SU-DHL-6 (cell line): ENCODE results near the gene CISTR.
A peak's percentile ranks its signal among the peaks of the same experiment; 100 is the strongest.

Experiments used
- H2AFZ ChIP-seq: fragments of 200-600 bp; sonication (generic); 2 replicates; pipeline ENCODE4 v1.6.1; 2014; ENCODE audit warnings: low read depth, mild to moderate bottlenecking, moderate library complexity, mixed read lengths, antibody characterized with exemption, low read length; ENCODE audit not compliant: severe bottlenecking
- H3F3A ChIP-seq: fragments of 200-600 bp; shearing (Covaris generic); 2 replicates; pipeline ENCODE4 v1.6.0; 2016; ENCODE audit warnings: antibody characterized with exemption, mild to moderate bottlenecking; ENCODE audit not compliant: insufficient read depth
- H3K27ac ChIP-seq: fragments of 200-600 bp; sonication (generic); 2 replicates; pipeline ENCODE4 v1.5.1; 2016; ENCODE audit warnings: low read depth, mild to moderate bottlenecking, low read length, moderate library complexity, mixed read lengths
- H3K27me3 ChIP-seq: fragments of 200-600 bp; sonication (generic), shearing (Covaris generic); 2 replicates; pipeline ENCODE4 v1.6.0; 2014; ENCODE audit warnings: mild to moderate bottlenecking, low read length
- H3K36me3 ChIP-seq: fragments of 200-600 bp; sonication (generic); 2 replicates; pipeline ENCODE4 v1.6.1; 2014; ENCODE audit warnings: mild to moderate bottlenecking, low read length, mixed read lengths
- H3K4me2 ChIP-seq: fragments of 300-600, 200-600 bp; shearing (Covaris generic), sonication (generic); 2 replicates; pipeline ENCODE4 v1.6.0; 2014; ENCODE audit warnings: low read length, low read depth, mild to moderate bottlenecking; ENCODE audit not compliant: poor library complexity, severe bottlenecking
- H3K4me3 ChIP-seq: fragments of 200-600 bp; sonication (generic); 2 replicates; pipeline ENCODE4 v1.5.1; 2014; ENCODE audit warnings: antibody characterized with exemption, low read length, mild to moderate bottlenecking, mixed read lengths; ENCODE audit not compliant: insufficient read depth, poor library complexity, severe bottlenecking
- H3K79me2 ChIP-seq: fragments of 200-600 bp; sonication (generic); 2 replicates; pipeline ENCODE4 v1.6.1; 2014; ENCODE audit warnings: mild to moderate bottlenecking, low read length, moderate library complexity; ENCODE audit not compliant: insufficient read depth
- H3K9ac ChIP-seq: fragments of 200-600 bp; sonication (generic); 2 replicates; pipeline ENCODE4 v1.7.0; 2014; ENCODE audit warnings: mild to moderate bottlenecking, low read length
- H3K9me2 ChIP-seq: fragments of 200-600 bp; sonication (generic); replicated peaks from 2 replicates; pipeline ENCODE4 v1.6.1; 2014; ENCODE audit warnings: low read length; ENCODE audit not compliant: insufficient read depth
- H3K9me3 ChIP-seq: fragments of 200-600 bp; sonication (generic); 2 replicates; pipeline ENCODE4 v1.6.1; 2014; ENCODE audit warnings: low read length, mixed read lengths; ENCODE audit not compliant: insufficient read depth
- H4K20me1 ChIP-seq: fragments of 200-600 bp; sonication (generic); 2 replicates; pipeline ENCODE4 v1.6.1; 2014; ENCODE audit warnings: low read depth, mild to moderate bottlenecking, antibody characterized with exemption, low read length, moderate library complexity, mixed read lengths
- CTCF ChIP-seq: fragments of 200-600 bp; sonication (generic); IDR thresholded peaks from one replicate; pipeline ENCODE4 v1.5.1; 2017; ENCODE audit warnings: antibody characterized with exemption, mild to moderate bottlenecking, low read length, moderate library complexity; ENCODE audit not compliant: insufficient read depth, poor library complexity, severe bottlenecking
- EZH2phosphoT487 ChIP-seq: fragments of 200-600 bp; sonication (generic), shearing (Covaris generic); conservative IDR thresholded peaks from 2 replicates; pipeline ENCODE4 v1.6.1; 2018; ENCODE audit warnings: mild to moderate bottlenecking, antibody characterized with exemption, low read length, moderate library complexity, mixed read lengths

CISTR gene

DNA sequence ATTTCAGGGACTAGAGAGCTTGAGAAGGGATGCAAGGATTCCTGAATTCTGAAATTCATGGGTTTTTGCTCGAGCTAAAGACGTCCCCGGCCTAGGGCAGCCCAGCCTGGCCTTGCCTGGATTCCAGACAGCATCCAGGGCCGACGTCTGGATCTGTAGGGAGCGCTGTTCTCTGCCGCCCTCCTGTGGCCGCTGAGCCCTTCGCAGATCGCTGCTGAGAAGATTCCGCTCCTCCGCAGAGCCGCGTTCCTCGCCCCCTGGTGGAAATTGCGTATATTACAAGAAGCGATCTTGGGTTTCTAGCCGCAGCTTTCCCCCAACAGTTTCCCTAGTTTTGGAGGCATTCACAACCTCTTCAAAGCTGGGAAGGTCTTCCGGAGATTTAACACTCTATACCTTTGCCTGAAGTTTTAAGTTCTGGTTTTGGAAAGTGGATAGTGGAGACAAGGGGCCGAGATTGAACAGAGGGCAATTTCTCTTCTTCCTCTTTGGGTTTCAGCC lies 5.1 kb downstream of the CISTR start:
- Histone ChIP-seq H3K79me2 (no peaks in the 10 kb centered on the region), H2AFZ (no peak overlapping the region), H3K9me2 (no peaks in the 10 kb centered on the region), H3K4me3 (no peak overlapping the region), H3K9ac (no peak overlapping the region), H3K36me3 (no peaks in the 10 kb centered on the region), H3F3A (peaks cover 11% of the 10 kb centered on the region), H3K4me2 (no peak overlapping the region), H3K27me3 (no peaks in the 10 kb centered on the region), H4K20me1 (no peaks in the 10 kb centered on the region), H3K9me3 (no peaks in the 10 kb centered on the region), H3K27ac (no peak overlapping the region)
- TF ChIP-seq CTCF: peak; percentile 98
- no peak for TF ChIP-seq EZH2phosphoT487

DNA sequence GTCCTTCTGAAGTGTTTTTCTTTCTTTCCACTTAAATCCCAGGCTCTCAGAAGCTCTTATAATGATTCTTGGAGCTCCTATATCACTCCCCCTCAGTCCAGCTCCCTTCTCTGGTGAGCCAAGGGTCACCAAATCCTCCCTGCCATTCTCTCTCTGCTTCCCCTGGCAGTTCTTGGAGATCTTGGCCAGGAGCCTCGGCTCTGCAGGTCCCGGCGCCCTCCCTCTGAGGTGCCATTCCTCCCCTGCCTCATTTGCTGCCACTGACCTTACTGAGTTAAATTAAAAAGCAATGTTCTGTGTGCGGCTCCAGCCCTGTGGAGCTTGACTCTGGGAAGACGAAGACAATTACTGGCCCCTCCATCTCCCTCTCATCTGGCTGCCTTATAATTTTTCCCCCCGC lies 7.0 kb downstream of the CISTR start:
- Histone ChIP-seq H3F3A (peaks cover 5% of the 10 kb centered on the region), H3K9ac (no peak overlapping the region), H3K4me2 (no peak overlapping the region), H3K27ac (no peak overlapping the region), H4K20me1 (no peaks in the 10 kb centered on the region), H3K79me2 (no peaks in the 10 kb centered on the region), H3K4me3 (no peak overlapping the region), H2AFZ (no peak overlapping the region), H3K27me3 (no peaks in the 10 kb centered on the region), H3K9me3 (no peaks in the 10 kb centered on the region), H3K36me3 (no peaks in the 10 kb centered on the region), H3K9me2 (no peaks in the 10 kb centered on the region)
- TF ChIP-seq EZH2phosphoT487: no peak

DNA sequence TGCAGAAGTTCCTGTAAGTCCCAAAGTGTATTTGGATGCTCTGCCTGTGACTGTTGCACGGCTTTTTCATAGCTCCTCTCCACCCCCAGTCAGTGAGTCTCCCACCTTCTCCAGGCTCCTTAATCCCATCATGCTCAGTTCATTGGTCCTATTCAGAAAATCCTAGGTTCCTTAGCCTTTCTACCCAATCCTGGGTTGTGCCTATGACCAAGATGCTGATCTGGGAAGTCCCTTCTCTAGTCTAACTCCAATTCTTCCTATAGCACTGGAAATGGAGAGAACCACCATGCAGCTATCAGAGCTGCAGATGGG lies 7.7 kb downstream of the CISTR start:
- no peaks in the 10 kb centered on the region for H3F3A ChIP-seq
- no peaks in the 10 kb centered on the region for H3K9me2 ChIP-seq
- TF ChIP-seq EZH2phosphoT487 (no peak), CTCF (no peak)
- no peaks in the 10 kb centered on the region for H3K79me2 ChIP-seq
- no peak overlapping the region for H2AFZ ChIP-seq
- no peak overlapping the region for H3K4me2 ChIP-seq
- no peaks in the 10 kb centered on the region for H3K27me3 ChIP-seq
- no peaks in the 10 kb centered on the region for H4K20me1 ChIP-seq
- no peak overlapping the region for H3K9ac ChIP-seq
- H3K27ac ChIP-seq: no peak overlapping the region
- H3K4me3 ChIP-seq: no peak overlapping the region
- no peaks in the 10 kb centered on the region for H3K9me3 ChIP-seq
- H3K36me3 ChIP-seq: no peaks in the 10 kb centered on the region

GRCh38 chr12:53743266-53744129 lies 8.3 kb downstream of the CISTR start:
- Histone ChIP-seq H3K79me2 (no peaks in the 10 kb centered on the region), H3F3A (no peaks in the 10 kb centered on the region), H3K36me3 (no peaks in the 10 kb centered on the region), H4K20me1 (no peaks in the 10 kb centered on the region), H3K27ac (no peak overlapping the region), H3K4me2 (no peak overlapping the region), H3K9ac (no peak overlapping the region), H3K9me3 (no peaks in the 10 kb centered on the region), H2AFZ (no peak overlapping the region), H3K4me3 (no peak overlapping the region), H3K9me2 (no peaks in the 10 kb centered on the region), H3K27me3 (no peaks in the 10 kb centered on the region)
- TF ChIP-seq CTCF (peak; percentile 81), EZH2phosphoT487 (no peak)
